ENCODE data around the gene DOK6. TPM values are rescaled to one million over a fixed set of nuclear protein-coding genes. Genes with fewer than 3 reads are reported as not detected.

DOK6 gene
- total RNA-seq, 2 experiments from 2014 or later, result not detected

DNA sequence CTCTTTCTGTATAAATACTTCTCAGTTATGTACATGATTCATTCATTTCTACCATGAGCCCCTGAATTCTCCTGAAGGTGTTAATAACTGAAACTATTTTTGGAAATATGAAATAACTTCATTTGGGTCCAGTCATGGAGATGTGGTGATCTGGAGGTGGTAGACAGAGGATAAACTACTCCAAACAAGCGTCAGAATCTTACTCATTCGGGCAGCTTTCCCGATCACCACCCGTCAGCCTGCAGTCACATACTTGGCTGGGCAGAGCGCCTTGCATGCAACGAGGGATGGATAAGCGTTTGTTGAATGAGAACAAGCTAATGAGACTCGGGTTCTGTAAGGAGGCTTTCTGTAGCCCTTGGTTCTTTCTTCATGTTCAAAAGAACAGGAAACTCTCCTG lies 324.3 kb downstream of the DOK6 start:
- intact Hi-C loops (cut with micrococcal nuclease; ENCODE audit: unreplicated experiment), result no loop called here
- Histone ChIP-seq H3K79me2 (ENCODE audit: insufficient read depth, low read depth, low read length) (no peaks in the 10 kb centered on the region), H3K4me1 (ENCODE audit: insufficient read depth, low read length, poor library complexity, severe bottlenecking) (no peaks in the 10 kb centered on the region), H3K4me3 (ENCODE audit: low read depth, low read length, poor library complexity, severe bottlenecking) (no peak overlapping the region), H3K27ac (ENCODE audit: low read depth, low read length, poor library complexity, severe bottlenecking) (no peak overlapping the region), H3K9me2 (ENCODE audit: insufficient read depth, low read length) (no peaks in the 10 kb centered on the region), H3K9me3 (ENCODE audit: low read length) (no peaks in the 10 kb centered on the region), H2AFZ (ENCODE audit: low read length) (no peak overlapping the region), H3K4me2 (ENCODE audit: low read length) (no peak overlapping the region), H4K20me1 (ENCODE audit: insufficient read depth, low read length) (no peaks in the 10 kb centered on the region), H3K36me3 (ENCODE audit: insufficient read depth, low read length) (no peaks in the 10 kb centered on the region)
- TF ChIP-seq, protein P1, sequence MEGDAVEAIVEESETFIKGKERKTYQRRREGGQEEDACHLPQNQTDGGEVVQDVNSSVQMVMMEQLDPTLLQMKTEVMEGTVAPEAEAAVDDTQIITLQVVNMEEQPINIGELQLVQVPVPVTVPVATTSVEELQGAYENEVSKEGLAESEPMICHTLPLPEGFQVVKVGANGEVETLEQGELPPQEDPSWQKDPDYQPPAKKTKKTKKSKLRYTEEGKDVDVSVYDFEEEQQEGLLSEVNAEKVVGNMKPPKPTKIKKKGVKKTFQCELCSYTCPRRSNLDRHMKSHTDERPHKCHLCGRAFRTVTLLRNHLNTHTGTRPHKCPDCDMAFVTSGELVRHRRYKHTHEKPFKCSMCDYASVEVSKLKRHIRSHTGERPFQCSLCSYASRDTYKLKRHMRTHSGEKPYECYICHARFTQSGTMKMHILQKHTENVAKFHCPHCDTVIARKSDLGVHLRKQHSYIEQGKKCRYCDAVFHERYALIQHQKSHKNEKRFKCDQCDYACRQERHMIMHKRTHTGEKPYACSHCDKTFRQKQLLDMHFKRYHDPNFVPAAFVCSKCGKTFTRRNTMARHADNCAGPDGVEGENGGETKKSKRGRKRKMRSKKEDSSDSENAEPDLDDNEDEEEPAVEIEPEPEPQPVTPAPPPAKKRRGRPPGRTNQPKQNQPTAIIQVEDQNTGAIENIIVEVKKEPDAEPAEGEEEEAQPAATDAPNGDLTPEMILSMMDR (conservative IDR thresholded peaks at IDR 0.05; ENCODE audit: low read length), result no peak
- TF ChIP-seq EZH2phosphoT487 (IDR thresholded peaks at IDR 0.05; ENCODE audit: borderline replicate concordance, low read depth, low read length), result no peak
- no peak for DNase-seq (ENCODE audit: low spot score)
- no TSS peak for BruUV-seq (replicated peaks)
- ChIA-PET POLR2A (no interaction called here), CTCF (ENCODE audit: unreplicated experiment) (no interaction called here)

DNA sequence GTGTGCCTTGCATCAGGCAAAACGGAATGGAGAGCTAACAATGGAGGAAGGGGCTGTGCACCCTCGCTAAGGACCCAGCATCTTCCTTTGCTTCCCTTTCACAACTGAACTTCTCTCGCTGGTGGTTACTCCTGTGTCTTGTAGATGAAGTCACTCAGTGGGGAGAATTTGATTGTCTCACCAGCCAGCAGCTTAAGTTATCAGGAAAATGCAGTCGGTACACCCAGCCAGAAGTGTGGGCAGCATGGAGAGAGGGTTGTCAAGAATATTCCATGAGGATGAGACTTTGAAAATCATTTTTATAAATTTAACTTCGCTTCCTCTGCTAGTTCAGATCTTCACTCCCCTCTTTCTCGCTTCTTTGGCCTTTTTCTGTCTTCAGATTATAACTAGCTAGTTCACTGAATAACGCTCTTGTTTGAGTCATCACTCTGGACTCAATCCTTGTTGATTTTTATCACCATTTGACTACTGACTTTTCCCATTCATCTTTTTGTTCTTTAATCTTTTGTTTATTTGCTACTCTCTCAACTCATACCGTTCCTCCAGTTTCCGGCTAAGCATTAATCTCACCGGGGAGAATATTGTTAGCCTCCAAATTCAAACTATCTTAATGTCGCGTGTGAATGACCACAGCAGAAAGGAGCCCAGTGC lies 325.3 kb downstream of the DOK6 start:
- intact Hi-C loops (cut with micrococcal nuclease; ENCODE audit: unreplicated experiment), result no loop called here
- ChIA-PET CTCF (ENCODE audit: unreplicated experiment) (no interaction called here), POLR2A (no interaction called here)
- Histone ChIP-seq H3K4me3 (ENCODE audit: low read depth, low read length, poor library complexity, severe bottlenecking) (no peak overlapping the region), H2AFZ (ENCODE audit: low read length) (no peak overlapping the region), H3K79me2 (ENCODE audit: insufficient read depth, low read depth, low read length) (no peaks in the 10 kb centered on the region), H3K27ac (ENCODE audit: low read depth, low read length, poor library complexity, severe bottlenecking) (no peak overlapping the region), H3K9me2 (ENCODE audit: insufficient read depth, low read length) (no peaks in the 10 kb centered on the region), H3K9me3 (ENCODE audit: low read length) (no peaks in the 10 kb centered on the region), H3K4me1 (ENCODE audit: insufficient read depth, low read length, poor library complexity, severe bottlenecking) (no peaks in the 10 kb centered on the region), H3K4me2 (ENCODE audit: low read length) (no peak overlapping the region), H3K36me3 (ENCODE audit: insufficient read depth, low read length) (no peaks in the 10 kb centered on the region), H4K20me1 (ENCODE audit: insufficient read depth, low read length) (no peaks in the 10 kb centered on the region)
- no TSS peak for BruUV-seq (replicated peaks)
- no peak for DNase-seq (ENCODE audit: low spot score)
- TF ChIP-seq EZH2phosphoT487 (IDR thresholded peaks at IDR 0.05; ENCODE audit: borderline replicate concordance, low read depth, low read length), result no peak
- TF ChIP-seq, protein P1 (conservative IDR thresholded peaks at IDR 0.05; ENCODE audit: low read length), result no peak

DNA sequence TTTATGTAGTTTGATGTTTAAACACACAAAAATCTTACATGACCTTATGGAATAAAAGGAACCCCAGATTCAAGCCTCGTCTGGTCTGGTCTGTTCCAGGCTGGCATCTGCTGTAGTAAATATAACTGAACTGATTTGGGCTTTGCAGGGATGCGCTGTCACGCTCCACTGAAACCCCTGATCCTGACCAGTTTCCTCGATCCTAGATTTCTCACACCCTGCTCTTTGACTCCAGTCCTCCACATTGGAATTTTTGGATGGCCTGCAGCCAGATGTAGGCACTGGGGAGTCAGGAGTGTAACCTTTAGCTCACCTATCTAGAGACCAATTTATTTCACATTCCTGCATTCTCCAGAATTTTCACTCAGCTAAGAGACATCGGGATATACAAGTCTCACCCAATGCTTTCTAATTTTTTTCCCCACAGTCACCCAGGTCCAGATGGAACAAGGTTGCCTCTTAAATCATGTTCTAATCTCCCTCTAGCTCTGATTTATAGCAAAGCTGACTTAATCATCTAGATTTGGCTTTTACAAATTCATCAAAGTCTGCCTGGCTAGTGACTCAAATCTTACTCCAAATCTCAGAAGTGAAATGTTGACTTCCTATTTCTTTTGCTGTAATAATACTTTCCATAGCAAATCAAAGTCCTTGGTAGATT lies 327.4 kb downstream of the DOK6 start:
- ChIA-PET POLR2A (no interaction called here), CTCF (ENCODE audit: unreplicated experiment) (no interaction called here)
- intact Hi-C loops (cut with micrococcal nuclease; ENCODE audit: unreplicated experiment), result no loop called here
- no peaks in the 10 kb centered on the region for H3K4me1 ChIP-seq (ENCODE audit: insufficient read depth, low read length, poor library complexity, severe bottlenecking)
- no peak overlapping the region for H3K27ac ChIP-seq (ENCODE audit: low read depth, low read length, poor library complexity, severe bottlenecking)
- no peaks in the 10 kb centered on the region for H3K36me3 ChIP-seq (ENCODE audit: insufficient read depth, low read length)
- no peak overlapping the region for H3K4me3 ChIP-seq (ENCODE audit: low read depth, low read length, poor library complexity, severe bottlenecking)
- no peaks in the 10 kb centered on the region for H3K9me3 ChIP-seq (ENCODE audit: low read length)
- no peaks in the 10 kb centered on the region for H3K9me2 ChIP-seq (ENCODE audit: insufficient read depth, low read length)
- no peaks in the 10 kb centered on the region for H3K79me2 ChIP-seq (ENCODE audit: insufficient read depth, low read depth, low read length)
- no peak overlapping the region for H3K4me2 ChIP-seq (ENCODE audit: low read length)
- no TSS peak for BruUV-seq (replicated peaks)
- TF ChIP-seq EZH2phosphoT487 (IDR thresholded peaks at IDR 0.05; ENCODE audit: borderline replicate concordance, low read depth, low read length), result no peak
- H2AFZ ChIP-seq (ENCODE audit: low read length), result no peak overlapping the region
- no peak for DNase-seq (ENCODE audit: low spot score)
- H4K20me1 ChIP-seq (ENCODE audit: insufficient read depth, low read length), result no peaks in the 10 kb centered on the region
